ENCODE data around the gene TEX50. TPM values are rescaled to one million over a fixed set of nuclear protein-coding genes. Genes with fewer than 3 reads are reported as not detected.
"Not testable (repeated sequence)": the region's sequence is repeated elsewhere in the genome, so short reads cannot be mapped to it uniquely, and the experiment has no call there.

Gene TEX50
- total RNA-seq, 1 experiment from 2014 or later, result not detected

GRCh38 chr1:173628888-173629287 is 6.2 kb upstream of the TEX50 start:
- H3K36me3 Mint-ChIP-seq (ENCODE audit: insufficient read depth, unreplicated experiment), result no peaks in the 10 kb centered on the region
- H3K9me3 Mint-ChIP-seq (ENCODE audit: low read depth, unreplicated experiment), result no peaks in the 10 kb centered on the region
- no TSS peak for BruUV-seq (replicated peaks)
- H3K27me3 Mint-ChIP-seq (ENCODE audit: unreplicated experiment), result no peaks in the 10 kb centered on the region
- no peak overlapping the region for H3K27ac Mint-ChIP-seq (ENCODE audit: unreplicated experiment)
- intact Hi-C loops (cut with micrococcal nuclease; ENCODE audit: unreplicated experiment), result no loop called here
- CTCF ChIA-PET, result no interaction called here
- no peak overlapping the region for H3K4me3 Mint-ChIP-seq (ENCODE audit: low read depth, unreplicated experiment)
- no peak for TF ChIP-seq CTCF (IDR thresholded peaks at IDR 0.05; ENCODE audit: unreplicated experiment)
- no peaks in the 10 kb centered on the region for H3K4me1 Mint-ChIP-seq (ENCODE audit: low read depth, unreplicated experiment)
- peak; percentile 15 for DNase-seq

GRCh38 chr1:173637236-173638042 is 2.3 kb downstream of the TEX50 start:
- intact Hi-C loops (cut with micrococcal nuclease; ENCODE audit: unreplicated experiment); H3K4me3 Mint-ChIP-seq (ENCODE audit: low read depth, unreplicated experiment); BruUV-seq (replicated peaks); H3K27me3 Mint-ChIP-seq (ENCODE audit: unreplicated experiment); H3K4me1 Mint-ChIP-seq (ENCODE audit: low read depth, unreplicated experiment); CTCF ChIA-PET; H3K27ac Mint-ChIP-seq (ENCODE audit: unreplicated experiment); H3K36me3 Mint-ChIP-seq (ENCODE audit: insufficient read depth, unreplicated experiment); H3K9me3 Mint-ChIP-seq (ENCODE audit: low read depth, unreplicated experiment); DNase-seq: not testable (repeated sequence)

- CTCF ChIA-PET, result no interaction called here
- Mint-ChIP-seq H3K27ac (ENCODE audit: unreplicated experiment) (no peak overlapping the region), H3K36me3 (ENCODE audit: insufficient read depth, unreplicated experiment) (no peaks in the 10 kb centered on the region), H3K27me3 (ENCODE audit: unreplicated experiment) (no peaks in the 10 kb centered on the region), H3K4me3 (ENCODE audit: low read depth, unreplicated experiment) (no peak overlapping the region), H3K9me3 (ENCODE audit: low read depth, unreplicated experiment) (peaks cover 2% of the 10 kb centered on the region), H3K4me1 (ENCODE audit: low read depth, unreplicated experiment) (no peaks in the 10 kb centered on the region)
- BruUV-seq (replicated peaks), result no TSS peak
- no peak for DNase-seq
- intact Hi-C loops (cut with micrococcal nuclease; ENCODE audit: unreplicated experiment), result no loop called here
- no peak for TF ChIP-seq CTCF (IDR thresholded peaks at IDR 0.05; ENCODE audit: unreplicated experiment)
Measured at GRCh38 chr1:173638043-173639021, 3.2 kb downstream of the TEX50 start.

GRCh38 chr1:173639102-173639501 is 4.0 kb downstream of the TEX50 start:
- DNase-seq, result no peak
- no peaks in the 10 kb centered on the region for H3K27me3 Mint-ChIP-seq (ENCODE audit: unreplicated experiment)
- BruUV-seq (replicated peaks), result no TSS peak
- no peaks in the 10 kb centered on the region for H3K4me1 Mint-ChIP-seq (ENCODE audit: low read depth, unreplicated experiment)
- peaks cover 2% of the 10 kb centered on the region for H3K9me3 Mint-ChIP-seq (ENCODE audit: low read depth, unreplicated experiment)
- CTCF ChIA-PET, result no interaction called here
- H3K36me3 Mint-ChIP-seq (ENCODE audit: insufficient read depth, unreplicated experiment), result no peaks in the 10 kb centered on the region
- H3K27ac Mint-ChIP-seq (ENCODE audit: unreplicated experiment), result no peak overlapping the region
- no peak overlapping the region for H3K4me3 Mint-ChIP-seq (ENCODE audit: low read depth, unreplicated experiment)
- intact Hi-C loops (cut with micrococcal nuclease; ENCODE audit: unreplicated experiment), result no loop called here
- TF ChIP-seq CTCF (IDR thresholded peaks at IDR 0.05; ENCODE audit: unreplicated experiment), result no peak

GRCh38 chr1:173642450-173643139 is 7.5 kb downstream of the TEX50 start:
- H3K9me3 Mint-ChIP-seq (ENCODE audit: low read depth, unreplicated experiment); H3K27me3 Mint-ChIP-seq (ENCODE audit: unreplicated experiment); H3K27ac Mint-ChIP-seq (ENCODE audit: unreplicated experiment); DNase-seq; intact Hi-C loops (cut with micrococcal nuclease; ENCODE audit: unreplicated experiment); H3K36me3 Mint-ChIP-seq (ENCODE audit: insufficient read depth, unreplicated experiment); BruUV-seq (replicated peaks); H3K4me1 Mint-ChIP-seq (ENCODE audit: low read depth, unreplicated experiment); H3K4me3 Mint-ChIP-seq (ENCODE audit: low read depth, unreplicated experiment); CTCF ChIA-PET: not testable (repeated sequence)
